Measurements from ENCODE around the gene DCTD.

DCTD gene

DNA sequence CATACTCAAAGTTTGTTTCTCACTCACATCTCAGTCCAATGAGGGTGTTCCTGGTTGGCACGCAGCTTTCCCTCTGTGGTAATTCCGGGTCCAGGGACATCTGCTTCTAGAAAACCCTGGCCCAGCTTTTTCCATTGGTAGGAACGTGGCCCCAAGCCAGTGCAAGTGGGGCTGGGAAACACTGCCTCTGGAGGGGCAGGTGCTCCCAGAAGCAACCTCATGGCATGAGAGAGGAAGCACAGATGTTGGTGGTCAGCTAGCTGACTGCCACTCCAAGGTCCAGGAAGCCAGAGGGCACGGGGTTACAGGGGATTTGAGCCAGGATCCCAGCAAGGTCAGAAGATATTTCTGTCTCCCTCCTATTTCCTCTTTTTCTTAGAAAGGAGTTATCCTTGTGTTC lies 47.5 kb downstream of the DCTD start:
- DNase-seq = no peak

DNA sequence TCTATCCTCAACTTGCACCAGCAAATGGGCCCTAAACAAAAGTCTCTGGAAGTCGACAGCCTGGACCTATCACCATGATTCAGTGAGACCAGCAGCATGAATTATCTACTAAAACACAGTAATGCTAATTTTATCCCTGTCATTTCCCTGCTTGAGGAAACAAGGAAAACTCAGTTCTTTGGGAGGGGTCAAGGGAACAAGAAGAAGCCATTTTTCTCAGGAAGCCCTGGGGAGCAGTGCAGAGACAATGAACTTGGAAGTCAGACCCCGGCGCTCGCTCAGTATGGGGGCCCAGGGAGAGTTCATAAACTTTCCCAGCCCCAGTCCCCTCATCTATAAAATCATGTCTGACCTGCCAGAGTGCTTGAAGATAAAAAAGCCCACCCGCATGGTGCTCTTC lies 50.4 kb downstream of the DCTD start:
- no peak for DNase-seq

DNA sequence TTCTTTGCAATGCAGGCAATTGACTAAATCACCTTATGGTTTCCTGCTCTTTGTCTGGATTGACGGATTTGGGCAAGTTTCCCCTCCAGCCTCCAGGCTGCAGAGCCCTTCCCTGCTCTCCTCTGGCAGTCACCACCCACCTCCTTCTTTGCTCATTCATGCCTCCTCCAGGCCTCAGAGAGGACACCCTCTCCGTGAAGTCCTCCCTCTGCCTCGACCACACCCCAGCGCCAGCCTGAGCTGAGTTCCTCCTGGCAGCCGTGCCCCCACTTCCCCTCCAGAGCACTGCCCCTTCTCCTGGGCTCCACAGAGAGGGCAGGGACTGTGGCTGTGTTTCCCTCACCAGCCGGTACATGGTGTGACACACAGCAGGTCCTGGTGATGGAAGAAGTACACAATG lies 53.7 kb downstream of the DCTD start:
- no peak for DNase-seq

DNA sequence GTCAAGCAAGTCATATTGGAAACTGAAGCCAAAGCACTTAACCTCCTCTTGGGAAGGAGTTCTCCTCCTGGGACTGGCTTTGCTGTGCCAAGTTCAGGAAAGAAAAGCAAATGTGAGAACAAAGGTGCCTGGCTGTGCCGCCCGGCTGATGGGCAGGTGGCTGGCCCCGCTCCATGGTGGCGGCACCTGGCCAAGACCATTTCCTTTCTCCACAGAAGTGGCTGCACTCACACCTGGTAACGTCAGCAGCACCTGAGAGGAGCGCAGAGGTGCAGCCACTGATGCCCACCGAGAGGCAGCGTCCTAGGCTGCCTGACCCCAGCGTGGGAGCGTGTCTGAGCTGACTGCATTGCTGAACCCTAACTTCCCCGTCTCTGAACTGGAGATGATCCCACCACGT lies 54.3 kb downstream of the DCTD start:
- DNase-seq = no peak

DNA sequence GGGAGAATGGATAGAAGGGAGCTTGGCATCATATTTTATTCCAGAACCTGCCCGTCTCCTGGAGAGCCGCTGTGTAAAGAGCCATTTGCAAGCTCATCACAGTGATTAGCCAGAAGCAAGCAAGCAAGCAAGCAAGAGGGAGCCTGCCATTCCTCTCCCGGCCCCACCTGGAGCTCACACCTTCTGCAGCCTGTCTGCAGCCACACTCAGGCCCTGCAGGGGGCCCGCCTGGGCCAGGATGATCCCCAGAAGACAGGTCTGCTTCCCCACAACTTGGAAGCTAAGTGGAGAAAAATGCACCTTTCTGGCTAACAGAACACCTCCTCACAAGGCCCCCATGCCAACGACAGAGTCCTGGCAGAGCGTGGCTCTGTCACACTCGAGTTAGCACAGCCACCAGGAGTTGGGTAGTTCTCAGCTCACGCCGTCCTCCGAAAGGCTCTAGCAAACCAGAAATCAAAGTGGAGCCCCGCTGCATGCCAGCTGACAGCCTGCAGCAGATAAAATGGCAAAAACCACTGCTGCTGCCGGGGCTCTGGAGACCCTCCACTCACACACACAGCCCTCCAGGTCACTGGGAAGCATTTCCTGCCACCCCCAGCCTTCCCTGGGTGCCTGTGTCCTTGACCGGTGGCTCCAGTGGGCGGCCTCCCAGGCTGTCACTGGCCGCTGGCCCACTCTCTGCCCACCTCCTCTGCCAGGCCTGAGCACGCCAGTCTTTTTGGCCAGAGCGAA lies 54.9 kb downstream of the DCTD start:
- no peak for DNase-seq

DNA sequence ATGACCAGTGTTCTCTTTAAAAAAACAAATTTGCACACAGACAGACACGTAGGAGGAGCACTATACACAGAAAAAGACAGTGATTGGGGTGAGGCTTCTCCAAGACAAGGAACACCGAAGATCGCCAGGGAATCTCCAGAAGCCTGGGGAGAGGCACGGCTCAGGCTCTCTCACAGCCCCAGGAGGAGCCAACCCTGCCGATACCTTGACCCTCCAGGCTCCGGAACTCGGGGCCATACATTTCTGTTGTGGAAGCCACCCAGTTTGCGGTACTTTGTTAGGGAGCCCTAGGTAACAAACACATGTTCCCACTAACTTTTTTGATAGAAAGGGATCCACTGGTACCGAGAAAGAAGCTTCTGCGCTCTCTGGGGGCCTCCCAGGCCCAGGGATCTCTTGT lies 55.8 kb downstream of the DCTD start:
- no peak for DNase-seq

DNA sequence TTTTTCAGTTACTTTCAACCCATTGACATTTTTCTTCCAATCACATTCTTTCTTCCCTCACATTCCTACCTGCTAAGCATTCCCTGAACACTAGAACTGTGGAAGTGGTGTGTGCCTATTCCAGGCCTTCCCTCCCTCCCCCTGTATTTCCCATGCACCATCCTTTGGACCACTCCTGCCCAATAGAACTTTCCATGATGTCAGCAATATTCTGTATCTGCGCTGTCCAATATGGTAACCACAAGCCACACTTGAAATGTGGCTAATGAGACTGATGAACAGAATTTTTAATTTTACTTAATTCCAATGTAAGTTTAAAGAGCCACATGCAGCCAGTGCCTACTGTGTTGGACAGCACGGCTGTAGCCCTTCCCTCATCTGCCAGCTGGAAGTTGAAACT lies 57.5 kb downstream of the DCTD start:
- DNase-seq = no peak

DNA sequence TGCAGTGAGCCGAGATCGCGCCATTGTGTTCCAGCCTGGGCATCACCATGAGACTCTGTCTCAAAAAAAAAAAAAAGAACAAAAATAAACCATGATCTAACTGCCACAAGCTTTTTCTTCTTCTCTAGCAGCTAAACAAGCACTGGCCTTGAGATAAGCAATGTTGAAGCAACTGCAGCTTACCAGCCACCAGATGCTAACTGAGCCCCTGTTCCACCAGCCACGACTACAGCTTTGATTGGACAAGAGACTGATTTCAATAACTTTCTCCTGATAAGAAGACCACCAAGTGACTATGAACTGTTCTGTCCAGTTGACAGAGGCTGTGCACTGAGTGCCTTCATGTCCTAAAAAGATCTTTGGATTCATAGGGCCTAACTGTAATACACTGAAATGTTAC lies 58.5 kb downstream of the DCTD start:
- no peak for DNase-seq

DNA sequence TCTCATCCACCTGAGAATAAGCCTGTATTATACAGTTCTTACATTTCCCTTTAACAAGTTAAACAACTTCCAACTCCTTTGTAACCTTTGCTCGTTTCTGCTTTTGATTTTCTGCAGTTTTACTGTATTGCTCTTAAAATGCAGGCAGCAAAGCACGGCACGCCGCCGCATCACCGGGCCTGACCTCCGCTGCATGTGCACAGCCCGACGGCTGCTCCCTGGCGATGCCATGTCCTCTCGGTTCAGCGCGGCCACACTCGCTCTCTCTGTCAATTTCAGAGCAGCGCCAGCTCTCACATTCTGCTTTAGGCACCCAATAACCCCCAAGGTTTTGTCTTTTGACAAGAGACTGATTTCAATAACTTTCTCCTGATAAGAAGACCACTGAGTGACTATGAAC lies 60.3 kb downstream of the DCTD start:
- no peak for DNase-seq

DNA sequence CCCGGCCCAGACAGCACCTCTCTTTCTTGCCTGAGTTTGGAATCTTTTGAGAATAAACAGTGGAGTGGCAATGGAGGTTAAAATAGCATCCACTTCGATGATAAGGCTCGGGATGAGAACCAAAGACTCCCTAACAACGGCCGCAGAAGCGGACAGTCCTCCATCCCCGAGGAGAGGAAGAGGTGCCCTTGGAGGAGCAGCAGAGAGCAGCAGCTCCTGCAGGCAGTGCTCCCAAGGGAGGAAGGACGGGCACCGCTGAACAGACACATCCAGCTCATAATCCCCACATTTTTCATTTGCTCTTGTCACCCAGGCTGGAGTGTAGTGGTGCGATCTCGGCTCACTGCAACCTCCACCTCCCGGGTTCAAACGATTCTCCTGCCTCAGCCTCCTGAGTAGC lies 61.3 kb downstream of the DCTD start:
- DNase-seq = no peak

DNA sequence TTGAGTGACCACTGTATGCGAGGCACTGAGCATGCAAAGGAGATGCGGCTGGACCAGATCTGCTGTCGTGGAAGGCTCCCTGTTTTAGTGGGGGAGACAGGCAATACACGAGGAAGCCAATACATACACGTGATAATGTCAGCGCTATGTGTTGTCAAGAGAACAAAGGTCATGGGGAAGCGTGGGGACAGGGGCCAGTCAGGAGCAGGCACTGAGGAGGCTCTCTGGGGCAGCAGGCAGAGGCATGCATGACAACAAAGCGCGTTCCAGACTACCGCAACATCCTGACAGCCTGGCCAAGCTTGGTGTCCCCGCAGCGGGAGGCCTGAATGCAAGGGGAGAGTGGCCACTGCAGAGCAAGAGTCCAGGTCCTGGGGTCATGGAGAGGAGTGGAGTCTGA lies 61.9 kb downstream of the DCTD start:
- DNase-seq = no peak

DNA sequence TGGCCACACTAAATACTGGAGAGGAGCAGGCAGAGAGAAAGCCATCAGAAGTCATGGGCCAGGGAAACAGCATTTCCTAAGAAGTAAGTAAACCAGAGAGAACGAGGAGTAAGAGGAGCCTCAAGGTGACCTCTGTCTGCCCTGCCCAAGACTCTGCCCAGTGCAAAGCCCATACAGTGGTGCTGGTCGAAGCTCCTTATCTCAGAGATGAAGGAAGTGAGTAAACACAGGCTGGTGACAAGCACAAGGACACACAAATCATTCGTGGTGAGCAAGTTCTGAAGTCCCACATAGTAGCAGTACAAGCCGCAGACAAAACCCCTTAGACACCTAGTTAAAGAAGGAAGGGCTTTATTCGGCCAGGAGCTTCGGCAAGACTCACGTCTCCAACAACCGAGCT lies 62.7 kb downstream of the DCTD start:
- DNase-seq = no peak

DNA sequence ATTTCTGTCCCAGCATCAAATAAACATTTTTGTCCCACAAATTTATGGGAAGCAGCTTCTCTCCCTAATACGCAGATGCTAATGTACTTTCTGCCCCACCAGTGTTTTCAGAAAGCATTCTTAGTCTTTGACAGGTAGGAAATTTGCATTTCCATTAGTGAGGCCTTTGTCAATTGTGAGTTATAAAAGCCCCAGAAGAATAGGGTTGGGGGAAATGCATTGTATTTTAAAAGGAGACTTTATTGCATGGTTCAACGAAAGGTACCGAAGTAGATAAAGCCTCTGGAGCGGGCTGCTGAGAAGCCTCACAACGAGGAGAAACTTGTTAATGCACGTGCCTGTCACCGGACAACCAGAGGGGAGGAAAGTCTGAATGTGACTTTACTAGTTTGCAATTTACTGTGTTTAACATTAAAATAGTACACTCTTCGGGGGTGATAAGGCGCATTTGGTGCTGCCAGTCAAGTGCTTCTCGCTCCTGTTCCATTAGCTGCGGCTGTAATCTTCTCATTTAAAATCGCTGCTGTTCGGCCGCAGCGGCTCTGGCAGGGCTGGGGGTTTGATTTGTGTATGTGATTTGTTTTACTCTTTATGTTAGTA lies 63.4 kb downstream of the DCTD start:
- DNase-seq = no peak

DNA sequence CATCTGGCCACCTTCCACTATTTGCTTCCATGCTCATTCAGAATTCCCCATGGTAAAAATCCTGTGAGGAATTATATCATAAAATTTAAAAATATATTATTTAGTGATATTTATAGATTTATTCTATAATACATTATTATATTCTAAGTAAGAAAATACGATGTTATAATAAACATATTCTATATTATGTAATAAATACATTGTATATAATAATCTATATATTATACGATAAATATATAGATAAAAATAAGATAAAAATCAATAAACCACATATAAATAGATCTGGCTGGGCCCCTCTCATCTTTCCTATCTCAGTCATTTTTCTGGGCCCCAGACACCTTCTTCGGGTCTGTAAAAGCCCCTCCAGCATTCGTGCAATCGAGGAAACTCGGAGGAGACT lies 68.5 kb downstream of the DCTD start:
- DNase-seq = no peak

DNA sequence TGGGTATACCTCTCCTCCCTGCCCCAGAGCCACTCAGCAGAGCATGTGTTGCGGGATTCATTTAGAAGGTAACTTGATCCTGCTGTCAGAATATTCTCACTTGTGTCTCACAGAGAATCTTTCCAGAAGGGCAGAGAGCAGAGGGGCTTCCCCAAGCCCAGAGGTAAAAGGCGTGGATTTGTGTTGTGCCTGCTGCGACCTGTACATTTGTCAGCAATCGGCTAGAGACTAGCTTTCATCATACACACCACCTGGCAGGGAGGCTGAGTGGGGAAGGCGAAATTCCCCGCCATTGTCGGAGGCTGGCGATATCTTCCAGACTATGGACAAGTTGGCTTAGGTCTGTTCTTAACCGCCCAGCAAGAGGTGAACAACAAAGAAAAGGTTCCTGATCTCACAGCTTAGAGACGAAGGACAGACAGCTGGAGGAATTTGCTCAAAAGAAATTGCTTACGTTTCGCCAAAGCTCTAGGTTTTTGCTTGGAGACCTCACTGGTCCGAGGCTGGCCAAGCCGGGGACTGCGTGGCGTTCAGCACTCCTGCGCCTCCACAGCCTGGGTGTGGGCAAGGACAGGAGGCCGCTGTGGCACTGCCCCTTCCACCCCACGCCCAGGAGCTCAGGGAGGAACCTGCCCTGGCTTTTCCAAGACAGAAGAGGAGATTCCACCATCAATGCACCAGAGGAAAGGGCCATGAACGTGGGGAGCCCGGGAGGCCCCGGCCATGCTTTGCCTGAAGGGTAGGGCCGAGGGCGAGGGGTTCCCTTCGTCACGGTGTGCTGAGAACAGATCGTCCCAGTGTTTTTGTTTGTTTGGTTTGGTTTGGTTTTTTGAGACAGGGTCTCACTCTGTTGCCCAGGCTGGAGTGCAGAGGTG lies 69.4 kb downstream of the DCTD start:
- DNase-seq = no peak

DNA sequence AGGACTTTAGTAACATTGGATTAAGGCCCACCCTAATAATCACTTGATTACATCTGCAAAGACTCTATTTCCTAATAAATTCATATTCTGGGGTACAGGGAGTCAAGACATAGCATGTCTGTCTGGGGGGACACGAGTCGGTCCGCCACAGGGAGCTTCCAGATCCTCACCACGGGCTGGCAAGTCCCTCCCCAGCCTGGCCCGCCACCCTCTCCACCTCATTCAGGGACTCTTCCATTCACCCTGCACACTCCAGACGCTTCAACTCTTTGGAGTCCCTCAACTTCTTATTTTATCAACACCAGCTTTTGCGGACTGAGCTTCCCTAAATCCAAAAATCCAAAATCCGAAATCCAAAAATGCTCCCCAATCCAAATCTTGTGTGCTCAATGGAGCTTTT lies 71.2 kb downstream of the DCTD start:
- no peak for DNase-seq

DNA sequence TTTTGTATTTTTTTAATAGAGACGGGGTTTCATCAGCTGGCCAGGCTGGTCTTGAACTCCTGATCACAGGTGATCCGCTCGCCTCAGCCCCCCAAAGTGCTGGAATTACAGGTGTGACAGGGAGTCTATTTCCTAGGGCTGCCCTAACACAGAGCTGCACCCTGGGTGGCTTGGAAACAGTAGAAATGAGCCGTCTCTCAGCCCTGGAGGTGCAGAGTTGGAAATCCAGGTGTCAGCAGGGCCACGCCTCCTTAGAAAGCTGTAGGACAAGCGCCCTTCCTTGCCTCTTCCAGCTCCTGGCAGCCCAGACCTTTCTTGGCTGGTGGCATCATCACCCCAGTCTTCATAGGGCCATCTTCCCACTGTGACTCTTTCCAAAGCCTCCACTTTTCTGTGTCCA lies 71.6 kb downstream of the DCTD start:
- DNase-seq = no peak

DNA sequence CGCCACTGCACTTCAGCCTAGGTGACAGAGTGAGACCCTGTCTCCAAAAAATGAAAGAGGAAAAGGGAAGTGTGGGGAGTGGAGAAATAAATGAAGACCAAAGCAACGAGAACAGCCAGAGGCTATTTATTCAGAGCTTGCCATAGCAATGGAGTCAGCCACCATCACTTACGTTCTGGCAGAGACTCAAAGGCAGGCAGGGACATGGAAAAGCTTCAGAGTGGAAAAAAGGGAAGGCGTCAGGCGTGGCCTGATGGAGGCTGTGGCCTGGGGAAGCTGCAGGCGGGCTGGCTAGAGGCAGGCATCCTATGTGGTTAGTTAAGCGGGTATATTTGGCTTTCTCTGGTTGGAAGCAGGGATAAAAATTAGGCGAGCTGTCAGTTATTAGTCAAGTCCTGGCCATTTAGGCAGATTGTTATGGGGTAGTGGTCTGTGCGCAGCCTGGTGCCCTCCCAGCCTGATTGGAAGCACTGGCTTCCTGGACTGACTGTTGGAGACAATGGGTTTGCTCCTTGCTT lies 73.3 kb downstream of the DCTD start:
- DNase-seq = no peak

DNA sequence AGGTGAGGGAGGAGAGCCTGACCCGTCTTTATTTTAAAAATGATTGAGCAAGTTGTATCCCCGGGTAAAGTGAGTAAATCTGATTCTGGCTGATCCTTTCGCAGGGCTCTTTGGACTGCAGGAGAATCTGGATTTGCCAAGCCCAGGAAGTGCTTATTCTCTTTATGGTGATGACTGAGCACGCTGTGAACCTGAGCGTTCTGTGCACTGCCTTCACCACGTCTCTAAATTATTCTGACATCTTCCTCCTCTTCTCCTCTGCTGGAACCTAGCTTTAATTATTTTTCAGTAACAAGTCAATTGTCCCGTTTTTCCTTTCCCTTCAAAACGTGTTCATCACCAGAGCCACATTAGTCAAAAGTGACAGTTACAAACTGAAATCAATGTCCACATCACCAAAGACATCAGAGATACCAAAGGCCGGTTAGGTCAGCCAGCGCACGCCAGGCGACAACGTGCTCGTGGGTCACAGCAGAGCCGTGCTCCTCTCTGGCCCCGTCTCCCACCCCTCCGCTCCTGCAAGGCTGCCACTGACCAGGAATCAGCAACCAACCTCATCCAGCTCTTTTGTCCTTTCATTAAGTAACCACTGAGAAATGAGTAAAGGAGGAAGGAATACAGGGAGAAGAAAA lies 74.3 kb downstream of the DCTD start:
- DNase-seq = no peak

DNA sequence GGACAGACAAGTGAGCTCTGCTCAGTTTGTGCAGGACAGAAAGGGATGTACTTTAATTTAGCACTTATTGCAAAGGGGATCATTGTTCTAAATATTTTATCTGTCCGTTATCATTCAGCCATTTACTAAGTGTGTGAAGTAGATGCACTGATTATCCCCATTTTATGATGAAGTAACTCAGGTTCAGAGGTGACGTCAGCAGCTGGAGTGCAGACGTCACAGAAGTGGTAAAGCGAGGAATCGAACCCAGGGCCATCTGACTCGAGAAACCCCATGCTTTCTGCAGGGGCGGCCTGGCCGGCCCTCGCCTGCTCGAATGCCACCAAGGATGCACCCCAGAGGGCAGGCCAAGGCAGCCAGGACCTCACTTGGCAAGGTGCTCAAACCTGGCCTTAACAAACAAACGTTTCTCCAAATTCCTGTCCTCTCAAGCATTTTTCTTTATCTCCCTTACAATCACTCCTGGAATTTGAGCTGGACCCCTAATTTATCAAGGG lies 75.0 kb downstream of the DCTD start:
- DNase-seq = no peak

DNA sequence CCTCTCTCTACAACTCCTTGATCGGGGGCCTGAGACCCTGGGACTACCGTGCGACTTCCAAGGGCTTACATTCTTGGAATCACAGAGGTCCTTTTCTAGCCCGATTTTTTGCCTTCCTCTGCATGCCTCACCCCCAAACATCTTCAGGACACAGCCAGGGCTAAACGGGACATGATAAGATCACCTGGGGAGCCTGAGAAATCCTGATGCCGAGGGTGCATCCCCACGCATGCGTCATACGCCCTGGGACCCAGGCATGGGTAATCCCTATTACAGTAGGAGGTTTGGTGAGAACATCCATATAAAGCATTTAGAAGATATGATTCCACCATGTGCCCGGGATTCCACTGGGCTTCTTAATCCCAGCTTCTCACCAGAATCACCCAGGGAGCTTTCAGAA lies 77.1 kb downstream of the DCTD start:
- DNase-seq = no peak
